GM12878 (cell line): ENCODE results near the gene ITGA5. TPM values are rescaled to one million over a fixed set of nuclear protein-coding genes. Genes with fewer than 3 reads are reported as not detected.

Experiments used
- ATAC-seq: fragments of 200-7000 bp; cut with Tn5 transposase; 3 replicates; pipeline ENCODE4 v1.9.1; 2020; ENCODE audit warnings: mild to moderate bottlenecking, moderate library complexity
- BruUV-seq: library from RNA; stranded (reverse); fragments of 400-500 nt; replicated peaks from 2 replicates; lab custom pipeline; 2021; lab: Mats Ljungman, UMichigan
- CTCF ChIA-PET: fragments of 300-600 bp; sonication (Branson Sonifier 250); formaldehyde crosslinking; extraction: SDS; loops from one replicate; lab custom pipeline; 2021; ENCODE audit warnings: inconsistent platforms; lab: Yijun Ruan, JAX
- POLR2A ChIA-PET: fragments of 350-600 bp; formaldehyde crosslinking; extraction: SDS; loops from one replicate; lab custom pipeline; 2021; ENCODE audit warnings: inconsistent platforms; lab: Charles Lee
- RAD21 ChIA-PET: fragments of 300-600 bp; sonication (Branson Sonifier 250); formaldehyde crosslinking; loops from one replicate; lab custom pipeline; 2023; ENCODE audit warnings: antibody characterized with exemption; ENCODE audit not compliant: unreplicated experiment; lab: Charles Lee
- SMC1A ChIA-PET: fragments of 300-600 bp; sonication (Branson Sonifier 250); formaldehyde crosslinking; loops from one replicate; lab custom pipeline; 2023; ENCODE audit not compliant: unreplicated experiment, uncharacterized antibody; lab: Charles Lee
- DNase-seq: peaks from one replicate; pipeline ENCODE4 v3.0.0-alpha.2; 2011; ENCODE audit warnings: low read depth, low spot score
- FAIRE-seq: peaks from 3 replicates; lab custom pipeline; 2011; peaks lifted over from hg19 to GRCh38; lab: Jason Lieb, UNC
- H2AFZ ChIP-seq: 2 replicates; pipeline ENCODE4 v1.6.0; 2011; ENCODE audit warnings: low read depth, low read length, control low read depth; ENCODE audit not compliant: control insufficient read depth
- H3K27ac ChIP-seq: 2 replicates; pipeline ENCODE4 v1.5.1; 2011; ENCODE audit warnings: control low read depth; ENCODE audit not compliant: control insufficient read depth, insufficient read depth
- H3K27me3 ChIP-seq, 2 experiments: replicated peaks in 1 of 2; 2 replicates each; pipeline versions ENCODE4 v1.6.0 to v1.6.1; 2011; ENCODE audit warnings: low read length in 1 of 2; ENCODE audit not compliant: control insufficient read depth in 2 of 2, insufficient read depth in 2 of 2
- H3K36me3 ChIP-seq, 2 experiments: 2 replicates each; pipeline ENCODE4 v1.5.1; 2011; ENCODE audit warnings: low read length in 1 of 2; ENCODE audit not compliant: control insufficient read depth in 2 of 2, insufficient read depth in 2 of 2
- H3K4me1 ChIP-seq: 2 replicates; pipeline ENCODE4 v1.6.1; 2011; ENCODE audit warnings: mild to moderate bottlenecking, low read length, moderate library complexity, mixed read lengths; ENCODE audit not compliant: control insufficient read depth, insufficient read depth
- H3K4me2 ChIP-seq: 2 replicates; pipeline ENCODE4 v1.6.0; 2011; ENCODE audit warnings: control low read depth; ENCODE audit not compliant: control insufficient read depth, insufficient read depth
- H3K4me3 ChIP-seq: fragments of 200-600 bp; sonication (generic); 2 replicates; pipeline ENCODE4 v1.5.1; 2016
- H3K79me2 ChIP-seq: 2 replicates; pipeline ENCODE4 v1.6.0; 2011; ENCODE audit warnings: low read length; ENCODE audit not compliant: control insufficient read depth, insufficient read depth
- H3K9ac ChIP-seq: 2 replicates; pipeline ENCODE4 v1.8.0; 2011; ENCODE audit warnings: low read length, control low read depth, mixed read lengths; ENCODE audit not compliant: control insufficient read depth, insufficient read depth
- H3K9me3 ChIP-seq: replicated peaks from 3 replicates; pipeline ENCODE4 v1.5.1; 2011; ENCODE audit warnings: mild to moderate bottlenecking, low read length; ENCODE audit not compliant: control insufficient read depth, insufficient read depth
- H4K20me1 ChIP-seq: 2 replicates; pipeline ENCODE4 v1.6.0; 2011; ENCODE audit not compliant: control insufficient read depth, insufficient read depth
- ATF7 ChIP-seq: fragments of 450-650 bp; IDR thresholded peaks from 2 replicates; pipeline ENCODE4 v1.6.1; 2016; ENCODE audit warnings: low read depth, mild to moderate bottlenecking
- BCL11A ChIP-seq: IDR thresholded peaks from 2 replicates; pipeline ENCODE4 v1.6.1; 2011; ENCODE audit warnings: low read depth, low read length
- CBX5 ChIP-seq: sonication (generic); IDR thresholded peaks from 2 replicates; pipeline ENCODE4 v1.6.1; 2016; ENCODE audit warnings: low read depth, moderate library complexity, mild to moderate bottlenecking, inconsistent platforms
- CHD2 ChIP-seq: IDR thresholded peaks from 2 replicates; pipeline ENCODE4 v1.6.1; 2011; ENCODE audit warnings: low read depth, low read length, improper control_type of control experiment, borderline replicate concordance
- CTCF ChIP-seq, 3 experiments: IDR thresholded peaks in 2 of 3; conservative IDR thresholded peaks in 1 of 3; 2 replicates each; pipeline ENCODE4 v1.5.1; 2011; ENCODE audit warnings: low read depth in 3 of 3, low read length in 3 of 3, mild to moderate bottlenecking in 3 of 3, control low read depth in 2 of 3, moderate library complexity in 2 of 3, inconsistent platforms in 1 of 3, mixed read lengths in 1 of 3; ENCODE audit not compliant: control insufficient read depth in 2 of 3, insufficient read depth in 1 of 3; ENCODE audit errors: extremely low read depth in 1 of 3
- E4F1 ChIP-seq: fragments of 450-650 bp; IDR thresholded peaks from 2 replicates; pipeline ENCODE4 v1.6.1; 2018; ENCODE audit warnings: borderline replicate concordance, mild to moderate bottlenecking; ENCODE audit not compliant: partially characterized antibody
- MAX ChIP-seq: IDR thresholded peaks from 2 replicates; pipeline ENCODE4 v1.6.1; 2012; ENCODE audit warnings: low read depth, low read length, improper control_type of control experiment
- MTA3 ChIP-seq: IDR thresholded peaks from 2 replicates; pipeline ENCODE4 v1.6.1; 2012; ENCODE audit warnings: low read length, inconsistent platforms, borderline replicate concordance
- NR2C2 ChIP-seq: IDR thresholded peaks from 2 replicates; pipeline ENCODE4 v1.6.1; 2011; ENCODE audit warnings: borderline replicate concordance, low read depth; ENCODE audit not compliant: control insufficient read depth, insufficient read length
- POLR2AphosphoS5 ChIP-seq: IDR thresholded peaks from 2 replicates; pipeline ENCODE4 v1.6.1; 2011; ENCODE audit warnings: mild to moderate bottlenecking, low read length, inconsistent platforms
- RB1 ChIP-seq: fragments of 450-650 bp; formaldehyde crosslinking; IDR thresholded peaks from 2 replicates; pipeline ENCODE4 v1.6.1; 2017; ENCODE audit warnings: mild to moderate bottlenecking, borderline replicate concordance
- STAT3 ChIP-seq: IDR thresholded peaks from 2 replicates; pipeline ENCODE4 v1.6.1; 2011; ENCODE audit warnings: low read depth, low read length, improper control_type of control experiment
- TCF7 ChIP-seq: IDR thresholded peaks from 2 replicates; pipeline ENCODE4 v1.6.1; 2014; ENCODE audit warnings: antibody characterized with exemption, borderline replicate concordance
- USF1 ChIP-seq: IDR thresholded peaks from 2 replicates; pipeline ENCODE4 v1.6.1; 2011; ENCODE audit warnings: borderline replicate concordance, low read depth, mild to moderate bottlenecking, moderate library complexity, mixed read lengths, low read length; ENCODE audit not compliant: insufficient read depth; ENCODE audit errors: extremely low read length
- ZNF207 ChIP-seq: fragments of 450-650 bp; IDR thresholded peaks from 2 replicates; pipeline ENCODE4 v1.6.1; 2014; ENCODE audit warnings: antibody characterized with exemption, mild to moderate bottlenecking, borderline replicate concordance
- ZNF217 ChIP-seq: fragments of 450-650 bp; IDR thresholded peaks from 2 replicates; pipeline ENCODE4 v1.6.1; 2017; ENCODE audit warnings: antibody characterized with exemption, mild to moderate bottlenecking
- in situ Hi-C: fragments of 300-500 bp; cut with MboI; formaldehyde crosslinking; loops from 9 replicates; pipeline ENCODE4 v1.14.3; 2018; ENCODE audit warnings: mixed read lengths
- intact Hi-C: fragments of 100-400 bp; cut with micrococcal nuclease; formaldehyde crosslinking; loops from one replicate; pipeline ENCODE4 v1.14.2; 2022; ENCODE audit not compliant: unreplicated experiment
- polyA plus RNA-seq, 11 experiments: library from polyadenylated mRNA; depleted of rRNA in 4 of 11; unstranded in 6 of 11; stranded (reverse) in 5 of 11; fragments of >200 nt; fragmentation: Nextera tagmentation in 4 of 11; fragmentation: Illumina TruSeq in 1 of 11; extraction: Ambion mirVana in 4 of 11; extraction: Trizol in 1 of 11; gene quantifications; 1 replicate in 1 of 11; 2 replicates in 10 of 11; pipeline versions ENCODE4 v1.2.1 to v1.2.3, GENCODE V29; 2011 to 2016; ENCODE audit warnings: inconsistent platforms in 2 of 11, missing spikeins in 2 of 11, low read depth in 1 of 11
- total RNA-seq, 4 experiments: library from RNA; depleted of rRNA in 3 of 4; stranded (reverse); fragments of >200 nt in 3 of 4; fragmentation: Illumina TruSeq in 1 of 4; extraction: Trizol in 1 of 4; gene quantifications; 2 replicates each; pipeline versions ENCODE4 v1.2.1 to v1.2.3, GENCODE V29; 2013 to 2021

Gene ITGA5
- total and polyA plus RNA-seq, 10 of the 15 experiments (the other 5 are each of a cell fraction or from before 2014, with no cell fraction given), result 0.15 to 22.5 (median 0.61) TPM

- TF ChIP-seq E4F1 (no peak), MTA3 (no peak)
Measured at GRCh38 chr12:54455760-54456469, 36.8 kb upstream of the ITGA5 start (continued).

GRCh38 chr12:54452628-54453027 is 33.6 kb upstream of the ITGA5 start:
- no TSS peak for BruUV-seq
- Histone ChIP-seq H3K4me2 (no peak overlapping the region), H3K4me1 (no peaks in the 10 kb centered on the region), H4K20me1 (no peaks in the 10 kb centered on the region), H3K36me3 (no peaks in the 10 kb centered on the region; a peak in 1 of 4 replicates), H3K9me3 (no peaks in the 10 kb centered on the region), H3K27me3 (peaks cover 0 to 3% of the 10 kb centered on the region in 2 experiments; a peak in 2 of 4 replicates), H3K4me3 (no peak overlapping the region), H3K27ac (no peak overlapping the region), H3K79me2 (no peaks in the 10 kb centered on the region), H2AFZ (no peak overlapping the region), H3K9ac (no peak overlapping the region)
- no peak for DNase-seq
- in situ Hi-C loops (no loop called here), intact Hi-C loops (no loop called here)
- ChIA-PET POLR2A (interaction anchor here (1.0 kb wide), 1 partner anchor 14 kb away, joined by 4 read pairs; no protein-coding TSS in a partner anchor), SMC1A (interaction anchor here (0.7 to 3.3 kb wide), 8 partner anchors 13 to 1292 kb away, joined by 3 to 12 read pairs (median 4); no protein-coding TSS in a partner anchor), RAD21 (interaction anchor here (1.2 kb wide), 1 partner anchor 53 kb away, joined by 4 read pairs; no protein-coding TSS in a partner anchor), CTCF (interaction anchor here (0.6 to 33.3 kb wide), 7 partner anchors 8 to 52 kb away, joined by 3 to 1071 read pairs (median 4); no protein-coding TSS in a partner anchor)
- FAIRE-seq, result no peak
- no peak for ATAC-seq
- no peak for TF ChIP-seq ZNF217
- TF ChIP-seq CTCF (IDR thresholded peaks at IDR 0.05 in 2 of 3, conservative IDR thresholded peaks at IDR 0.05 in 1 of 3; ENCODE audit: control insufficient read depth in 2 of 3, extremely low read depth in 1 of 3, insufficient read depth in 1 of 3, low read depth in 3 of 3, low read length in 3 of 3), result no peak
- no peak for TF ChIP-seq ATF7
- no peak for TF ChIP-seq ZNF207
- no peak for TF ChIP-seq STAT3
- no peak for TF ChIP-seq USF1
- no peak for TF ChIP-seq NR2C2
- TF ChIP-seq MAX, result no peak
- TF ChIP-seq BCL11A, result no peak
- no peak for TF ChIP-seq CBX5
- TF ChIP-seq RB1, result no peak
- TF ChIP-seq CHD2, result no peak
- no peak for TF ChIP-seq POLR2AphosphoS5
- TF ChIP-seq TCF7, result no peak
